SHP77 (cell line): Measurements from ENCODE around the gene MRPL28.
"Not testable (repeated sequence)": the region's sequence is repeated elsewhere in the genome, so short reads cannot be mapped to it uniquely, and the experiment has no call there.

ENCODE experiments used
- DNase-seq, 2 experiments: peaks; one replicate each; lab custom pipeline; 2025; lab: John Stamatoyannopoulos, UW

MRPL28 gene

DNA sequence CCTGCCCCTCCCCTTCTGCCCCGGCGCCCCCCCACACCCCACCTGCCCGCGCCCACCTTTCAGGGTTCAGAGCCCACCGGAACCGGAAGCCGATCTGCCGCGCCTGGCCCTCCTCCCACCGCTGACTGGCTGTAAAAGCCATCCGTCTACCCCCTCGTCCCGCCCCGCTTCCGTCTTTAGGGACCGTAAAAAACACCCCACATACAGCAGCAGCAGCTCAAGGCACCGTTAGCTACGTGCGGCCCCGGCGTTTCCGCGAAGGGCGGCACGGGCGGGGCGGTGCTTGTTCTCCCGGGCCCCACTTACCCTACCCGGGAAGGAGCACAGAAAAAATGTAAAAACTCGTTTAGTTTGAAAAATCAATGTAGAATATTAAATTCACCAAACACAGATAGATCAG lies at the start of gene MRPL28:
TSS of gene MRPL28 (minus strand) at position 96 of the 400 bp plus-strand sequence. CDS start 320 bp downstream, outside the sequence.
- DNase-seq: peak; percentile 91 to 92

DNA sequence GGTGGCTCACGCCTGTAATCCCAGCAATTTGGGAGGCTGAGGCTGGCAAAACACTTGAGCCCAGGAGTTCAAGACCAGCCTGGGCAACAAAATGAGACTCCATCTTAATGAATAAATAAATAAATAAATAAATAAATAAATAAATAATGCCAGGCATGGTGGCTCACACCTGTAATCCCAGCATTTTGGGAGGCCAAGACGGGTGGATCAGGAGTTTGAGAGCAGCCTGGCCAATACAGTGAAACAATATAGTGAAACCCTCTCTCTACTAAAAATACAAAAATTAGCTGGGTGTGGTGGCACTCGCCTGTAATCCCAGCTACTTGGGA lies 44.8 kb upstream of the MRPL28 start:
- DNase-seq: not testable (repeated sequence)

DNA sequence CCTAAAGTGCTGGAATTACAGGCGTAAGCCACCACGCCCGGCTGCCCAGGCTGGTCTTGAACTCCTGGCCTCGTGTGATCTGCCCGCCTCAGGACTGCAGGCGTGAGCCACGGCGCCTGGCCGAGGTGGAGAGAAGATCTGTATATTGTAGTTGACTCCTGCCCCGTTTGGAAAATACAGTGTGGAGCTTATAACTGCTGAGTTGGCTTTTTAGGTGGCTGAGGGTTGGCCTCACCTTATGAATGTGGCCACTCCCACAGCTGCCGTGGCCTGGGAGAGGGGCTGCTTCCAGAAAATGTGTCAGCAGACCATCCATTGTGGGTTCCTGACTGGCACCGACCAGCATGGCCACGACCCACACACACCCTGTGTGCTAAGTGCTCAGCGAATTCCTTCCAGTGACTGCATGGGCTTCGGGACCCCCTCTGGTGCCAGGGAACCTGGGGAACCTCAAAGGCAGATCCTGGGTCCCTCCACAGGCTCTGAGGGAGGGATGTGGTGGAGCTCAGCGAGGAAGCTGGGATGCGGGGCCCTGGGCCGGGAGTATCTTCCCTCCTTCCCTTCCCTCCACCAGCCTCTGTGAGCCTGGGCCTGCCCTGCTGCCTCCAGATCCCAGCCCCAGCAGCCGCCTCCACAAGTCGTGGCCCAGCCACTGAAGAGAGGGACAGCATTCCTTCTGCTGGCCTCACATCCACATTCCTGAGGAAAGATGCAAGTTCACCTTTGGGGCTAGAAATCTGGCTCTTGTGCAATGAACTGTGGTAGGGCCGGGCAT lies 44.2 kb upstream of the MRPL28 start:
- no peak for DNase-seq

DNA sequence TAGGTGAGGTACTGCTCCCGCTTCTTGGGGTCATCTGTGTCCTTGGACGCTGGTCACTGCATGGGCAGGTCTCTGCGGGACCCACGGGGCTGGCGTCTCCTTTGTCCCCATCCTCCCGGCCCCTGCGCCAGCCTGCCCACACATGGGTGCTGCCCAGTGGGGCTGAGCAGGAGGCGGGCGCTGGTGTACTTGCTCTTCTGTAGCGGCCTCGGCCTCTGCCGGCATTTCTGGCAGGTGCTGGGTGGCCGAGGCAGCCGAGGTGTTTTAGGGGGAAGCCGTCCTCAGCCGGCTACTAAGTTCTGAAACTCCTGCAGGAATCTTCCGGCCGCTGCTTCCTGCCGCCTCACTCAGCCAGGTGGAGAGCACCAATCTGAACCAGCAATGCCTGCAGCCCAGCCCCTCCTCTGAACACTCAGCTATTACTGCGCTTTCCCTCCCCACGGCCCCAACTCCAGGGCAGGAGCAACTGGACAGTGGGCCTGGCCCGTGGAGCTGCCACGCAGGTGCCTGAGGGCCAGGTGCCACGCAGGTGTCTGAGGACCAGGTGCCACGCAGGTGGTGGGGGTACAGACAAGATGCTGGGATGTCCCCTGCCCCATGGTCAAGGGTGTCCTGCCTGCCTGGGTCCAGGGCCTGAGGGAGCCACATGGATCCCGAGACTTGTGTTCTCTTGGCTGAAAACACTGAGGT lies 41.4 kb upstream of the MRPL28 start:
- DNase-seq: no peak

DNA sequence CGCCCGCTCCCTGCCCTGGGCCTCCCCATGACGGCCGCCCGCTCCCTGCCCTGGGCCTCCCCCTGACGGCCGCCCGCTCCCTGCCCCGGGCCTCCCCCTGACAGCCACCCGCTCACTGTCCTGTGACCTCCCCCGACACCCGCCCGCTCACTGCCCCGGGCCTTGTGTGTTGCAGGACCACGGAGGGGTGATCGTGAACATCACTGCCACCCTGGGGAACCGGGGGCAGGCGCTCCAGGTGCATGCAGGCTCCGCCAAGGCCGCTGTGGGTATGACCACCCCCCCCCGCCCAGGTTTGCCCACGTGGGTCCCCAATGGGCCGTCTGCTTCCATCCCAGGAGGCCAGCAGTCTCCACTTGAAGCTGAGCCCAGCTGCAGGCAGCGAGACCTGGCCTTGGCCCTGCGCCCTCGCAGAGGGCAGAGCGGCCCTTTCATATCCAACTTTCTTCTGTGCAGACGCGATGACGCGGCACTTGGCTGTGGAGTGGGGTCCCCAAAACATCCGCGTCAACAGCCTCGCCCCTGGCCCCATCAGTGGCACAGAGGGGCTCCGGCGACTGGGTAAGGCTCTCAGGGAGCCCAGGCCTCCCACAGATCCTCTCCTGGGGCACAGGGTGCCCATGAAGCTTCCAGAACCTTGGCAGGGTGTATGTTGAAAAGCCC lies 40.3 kb upstream of the MRPL28 start:
- DNase-seq: no peak

DNA sequence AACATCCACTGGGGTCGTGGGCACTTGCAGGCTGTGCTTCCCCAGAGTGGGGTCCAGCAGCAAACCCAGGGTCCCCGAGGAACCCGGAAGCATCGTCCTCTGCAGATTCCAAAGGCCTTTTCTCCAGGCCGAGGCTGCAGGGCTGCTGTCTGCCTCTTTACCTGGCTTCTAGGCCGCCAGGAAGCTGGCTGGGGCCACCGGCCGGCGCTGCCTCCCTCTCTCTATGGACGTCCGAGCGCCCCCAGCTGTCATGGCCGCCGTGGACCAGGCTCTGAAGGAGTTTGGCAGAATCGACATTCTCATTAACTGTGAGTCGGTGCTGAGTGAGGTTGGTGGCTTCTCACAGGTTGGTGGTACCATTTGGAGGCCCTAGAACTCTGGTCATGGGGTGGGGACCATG lies 36.9 kb upstream of the MRPL28 start:
- no peak for DNase-seq

DNA sequence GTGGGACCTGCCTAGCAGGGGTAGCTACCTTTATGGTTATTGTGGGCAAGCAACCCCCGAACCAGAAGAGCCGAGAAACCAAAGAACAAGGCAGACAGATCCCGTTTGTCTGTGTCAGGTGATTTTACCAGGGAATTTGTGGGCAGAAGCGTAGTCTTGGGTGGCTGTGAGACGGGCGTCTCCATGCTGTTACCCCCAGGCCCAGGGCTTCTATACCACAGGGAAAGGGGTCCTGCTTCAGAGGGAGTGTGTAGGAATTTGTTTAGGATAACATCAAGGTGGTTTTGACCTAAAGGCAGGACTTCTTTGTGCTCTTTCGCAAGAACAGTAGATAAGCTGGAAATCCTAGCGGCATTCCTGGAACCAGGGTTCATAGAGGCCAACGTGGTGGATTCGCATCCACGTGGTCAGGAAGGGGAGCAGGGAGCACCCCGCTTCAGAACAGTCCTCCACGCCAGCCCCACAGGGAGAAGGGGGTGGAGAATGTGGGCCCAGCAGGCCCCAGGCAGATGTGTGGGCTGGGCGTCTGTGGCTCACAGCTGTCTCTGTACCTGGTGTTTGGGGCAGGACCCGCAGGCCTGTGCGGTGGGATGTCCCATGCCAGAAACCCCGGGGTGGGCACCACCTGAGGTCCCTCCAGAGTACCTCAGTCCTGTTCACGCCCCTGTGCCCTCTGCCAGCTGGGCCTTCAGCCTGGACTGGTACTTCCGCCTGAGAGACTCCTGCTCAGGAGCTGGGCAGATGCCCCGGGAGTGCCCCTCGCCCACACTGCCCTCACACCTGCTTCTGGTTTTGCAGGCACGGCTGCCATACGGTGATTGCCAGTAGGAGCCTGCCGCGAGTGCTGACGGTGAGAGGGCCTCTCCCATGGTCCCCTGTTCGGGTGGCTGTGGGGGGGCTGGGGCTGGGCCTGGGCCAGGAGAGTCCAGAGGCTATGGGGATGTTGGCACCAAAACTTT lies 35.5 kb upstream of the MRPL28 start:
- DNase-seq: no peak

DNA sequence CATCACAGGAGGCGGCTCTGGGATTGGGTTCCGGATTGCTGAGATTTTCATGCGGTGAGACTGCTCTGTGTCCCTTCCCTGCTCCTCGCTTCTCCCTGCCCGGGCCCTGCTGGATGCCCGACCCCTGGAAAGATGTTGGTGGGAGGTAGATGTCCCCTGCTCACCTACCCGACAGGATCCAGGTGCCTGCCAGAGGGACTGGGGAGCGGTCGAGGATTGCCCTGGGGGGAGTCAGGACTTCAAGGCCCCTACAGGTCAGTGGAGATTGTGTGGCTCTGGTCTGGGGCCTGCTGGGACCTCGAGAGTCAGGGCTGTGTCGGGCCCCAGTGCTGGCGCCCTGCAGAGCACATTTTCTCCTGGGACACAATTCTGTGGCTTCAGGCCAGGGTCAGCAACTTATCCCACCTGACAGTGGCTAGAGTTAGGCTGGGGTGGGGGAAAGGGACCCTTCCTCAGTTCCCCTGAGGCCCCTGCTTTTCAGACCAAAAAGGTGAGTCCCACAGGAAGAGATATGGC lies 34.7 kb upstream of the MRPL28 start:
- DNase-seq: no peak

DNA sequence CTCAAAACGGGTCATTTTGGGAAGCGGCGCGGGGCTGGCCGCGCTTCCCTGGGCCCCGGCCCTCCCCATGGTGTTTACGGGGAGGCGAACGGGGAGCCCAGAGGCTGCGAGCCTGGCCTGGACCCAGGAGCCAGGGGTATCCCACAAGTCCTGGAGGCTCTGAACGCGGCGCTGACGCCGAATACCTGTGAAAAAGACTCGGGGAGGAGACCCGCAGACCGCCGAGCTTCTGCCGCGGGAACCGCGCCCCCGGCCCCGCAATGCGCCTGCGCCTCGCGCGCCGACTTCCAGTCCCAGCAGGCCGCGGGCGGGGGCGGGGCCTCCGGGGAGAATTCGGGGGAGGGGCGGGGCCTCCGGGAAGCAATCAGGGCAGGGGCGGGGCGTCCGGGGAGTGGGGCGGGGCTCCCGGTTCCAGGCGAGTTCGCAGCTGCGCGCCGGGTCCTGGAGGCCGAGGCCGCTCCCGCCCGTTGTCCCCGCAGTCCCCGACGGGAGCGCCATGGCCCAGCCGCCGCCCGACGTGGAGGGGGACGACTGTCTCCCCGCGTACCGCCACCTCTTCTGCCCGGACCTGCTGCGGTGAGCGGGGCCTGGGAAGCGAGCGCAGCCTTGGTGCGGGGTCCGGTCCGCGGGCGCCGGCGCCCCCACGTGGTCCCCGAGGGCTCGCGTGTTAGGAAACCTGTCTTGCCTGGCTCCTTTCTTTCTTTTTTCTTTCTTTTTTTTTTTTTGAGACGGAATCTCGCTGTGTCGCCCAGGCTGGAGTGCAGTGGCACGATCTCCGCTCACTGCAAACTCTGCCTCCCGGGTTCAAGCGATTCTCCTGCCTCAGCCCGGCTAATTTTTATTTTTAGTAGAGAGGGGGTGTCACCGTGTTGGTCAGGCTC lies 31.4 kb upstream of the MRPL28 start, which contains the start of gene DECR2:
TSS of gene DECR2 (plus strand) at position 418 of the 881 bp plus-strand sequence. CDS start at position 497, 79 bp downstream.
- DNase-seq: peak; percentile 76 to 88

DNA sequence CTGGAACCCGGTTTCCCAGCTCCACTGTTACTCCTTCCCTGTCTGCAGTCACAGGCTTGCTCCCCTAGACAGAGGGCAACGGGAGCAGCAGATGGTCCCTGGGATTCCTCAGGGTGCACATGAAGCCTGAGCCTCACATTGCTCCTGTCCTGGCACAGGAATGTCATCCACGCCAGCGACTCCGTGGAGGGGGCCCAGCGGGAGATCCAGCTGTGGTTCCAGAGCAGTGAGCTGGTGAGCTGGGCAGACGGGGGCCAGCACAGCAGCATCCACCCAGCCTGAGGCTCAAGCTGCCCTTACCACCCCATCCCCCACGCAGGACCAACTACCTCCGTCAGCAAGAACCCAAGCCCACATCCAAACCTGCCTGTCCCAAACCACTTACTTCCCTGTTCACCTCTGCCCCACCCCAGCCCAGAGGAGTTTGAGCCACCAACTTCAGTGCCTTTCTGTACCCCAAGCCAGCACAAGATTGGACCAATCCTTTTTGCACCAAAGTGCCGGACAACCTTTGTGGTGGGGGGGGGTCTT lies 29.8 kb upstream of the MRPL28 start:
- no peak for DNase-seq

DNA sequence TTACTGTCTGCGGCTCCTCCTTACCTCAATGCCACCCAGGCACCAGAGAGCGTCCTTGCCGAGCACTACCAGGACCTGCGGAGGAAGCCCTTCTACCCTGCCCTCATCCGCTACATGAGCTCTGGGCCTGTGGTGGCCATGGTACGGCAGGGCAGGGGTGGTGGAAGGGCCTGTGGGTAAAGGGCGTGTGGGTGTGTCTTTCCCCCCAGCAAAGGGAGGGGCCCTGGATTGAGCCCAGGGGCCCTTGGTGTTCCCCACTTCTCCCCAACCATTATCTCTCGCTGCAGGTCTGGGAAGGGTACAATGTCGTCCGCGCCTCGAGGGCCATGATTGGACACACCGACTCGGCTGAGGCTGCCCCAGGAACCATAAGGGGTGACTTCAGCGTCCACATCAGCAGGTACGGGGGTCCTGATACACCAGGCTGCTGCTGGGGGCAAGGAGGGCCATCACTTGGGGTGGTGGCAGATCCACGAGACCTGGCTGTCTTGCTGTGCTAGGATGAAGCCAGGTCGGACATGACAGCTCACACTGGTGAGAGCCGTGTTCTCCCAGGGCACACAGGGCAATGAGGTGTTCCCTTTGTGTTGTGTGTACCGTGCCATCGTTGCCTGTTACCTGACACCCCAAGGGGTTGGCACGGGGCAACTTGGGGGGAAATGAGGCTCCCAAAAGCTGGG lies 29.1 kb upstream of the MRPL28 start:
- no peak for DNase-seq

DNA sequence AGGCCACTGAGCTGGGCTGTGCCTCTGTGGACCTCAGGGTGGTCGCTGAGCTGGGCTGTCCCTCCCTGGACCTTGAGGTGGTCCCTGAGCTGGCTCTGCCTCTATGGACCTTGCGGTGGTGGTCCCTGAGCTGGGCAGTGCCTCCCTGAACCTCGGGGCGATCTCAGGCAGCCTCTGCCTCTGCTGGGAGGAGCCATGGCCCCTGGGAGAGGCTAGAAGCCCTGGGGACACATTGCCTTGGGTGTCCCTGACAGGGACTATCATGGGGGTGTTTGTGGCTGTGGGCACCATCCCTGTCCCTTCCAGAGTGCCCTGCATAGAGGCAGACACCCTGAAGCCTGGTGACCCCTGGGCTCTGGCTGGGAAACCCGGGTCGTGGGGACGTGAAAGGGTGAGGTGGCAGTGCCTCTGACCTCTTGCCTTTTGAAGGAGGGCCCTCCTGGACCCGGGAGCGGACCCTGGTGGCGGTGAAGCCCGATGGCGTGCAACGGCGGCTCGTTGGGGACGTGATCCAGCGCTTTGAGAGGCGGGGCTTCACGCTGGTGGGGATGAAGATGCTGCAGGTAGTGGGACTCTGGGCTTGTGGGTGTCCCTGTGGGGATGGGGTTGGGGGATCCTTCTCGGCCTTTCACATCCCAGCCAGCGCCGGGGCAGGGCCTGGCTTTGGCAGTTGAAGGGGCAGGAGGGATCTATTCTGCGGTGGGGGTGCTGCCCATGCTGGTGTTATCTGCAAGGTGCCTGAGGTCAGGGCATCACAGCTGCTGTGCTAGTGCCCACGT lies 28.4 kb upstream of the MRPL28 start:
- DNase-seq: no peak

DNA sequence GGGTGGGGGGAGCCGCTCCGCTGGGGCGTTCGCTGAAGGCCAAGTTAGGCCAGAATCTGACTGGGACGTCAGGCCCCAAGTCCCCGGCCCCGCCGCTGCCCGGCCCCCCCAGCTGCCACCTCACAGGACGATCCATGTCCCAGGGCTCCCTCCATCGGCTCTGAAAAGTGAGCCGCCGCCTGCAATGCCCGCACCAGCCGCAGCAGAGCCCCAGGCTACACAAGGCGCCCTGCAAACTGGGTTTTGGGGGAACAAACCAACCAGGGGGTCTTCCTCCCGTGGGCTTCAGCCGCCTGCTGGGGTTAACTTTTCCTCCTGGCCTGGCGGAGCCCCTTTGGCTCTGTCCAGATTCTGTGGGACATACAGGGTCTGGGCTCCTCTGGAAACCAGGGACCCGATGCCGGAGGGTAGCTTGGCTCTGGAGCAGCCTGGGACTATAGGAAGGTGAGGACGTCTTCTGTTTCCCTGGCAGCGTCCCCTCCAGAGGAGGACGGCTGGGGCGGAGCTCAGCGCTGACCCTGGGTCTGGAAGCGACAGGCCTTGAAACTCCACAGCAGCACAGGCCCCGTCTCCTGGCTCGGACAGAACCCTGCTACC lies 27.5 kb upstream of the MRPL28 start:
- no peak for DNase-seq

DNA sequence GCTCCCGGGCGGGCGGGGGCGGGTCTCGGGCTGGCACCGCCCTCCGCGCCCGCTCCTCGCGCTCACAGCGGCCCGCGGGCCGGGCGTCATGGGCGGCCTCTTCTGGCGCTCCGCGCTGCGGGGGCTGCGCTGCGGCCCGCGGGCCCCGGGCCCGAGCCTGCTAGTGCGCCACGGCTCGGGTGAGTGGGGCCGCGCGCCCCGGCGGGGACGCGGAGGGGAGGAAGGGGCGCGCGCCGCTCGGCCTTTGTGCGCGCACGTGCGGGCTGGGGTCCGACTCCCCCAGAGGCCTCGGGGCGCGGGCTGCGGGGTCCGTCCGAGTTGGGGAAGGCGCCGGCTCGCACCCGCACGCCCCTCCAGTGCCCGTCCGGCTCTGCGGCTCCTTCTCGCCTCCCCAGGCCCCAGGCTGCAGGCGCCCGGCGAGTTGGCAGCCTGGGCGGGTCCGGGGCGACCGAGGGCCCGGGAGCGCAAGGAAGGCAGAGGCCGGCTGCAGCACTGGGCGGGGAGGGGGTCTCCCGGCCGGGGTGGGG lies 26.9 kb upstream of the MRPL28 start, which contains the start of gene NME4:
TSS of gene NME4 (plus strand) at position 65 of the 527 bp plus-strand sequence. CDS start at position 89, 24 bp downstream.
- no peak for DNase-seq

DNA sequence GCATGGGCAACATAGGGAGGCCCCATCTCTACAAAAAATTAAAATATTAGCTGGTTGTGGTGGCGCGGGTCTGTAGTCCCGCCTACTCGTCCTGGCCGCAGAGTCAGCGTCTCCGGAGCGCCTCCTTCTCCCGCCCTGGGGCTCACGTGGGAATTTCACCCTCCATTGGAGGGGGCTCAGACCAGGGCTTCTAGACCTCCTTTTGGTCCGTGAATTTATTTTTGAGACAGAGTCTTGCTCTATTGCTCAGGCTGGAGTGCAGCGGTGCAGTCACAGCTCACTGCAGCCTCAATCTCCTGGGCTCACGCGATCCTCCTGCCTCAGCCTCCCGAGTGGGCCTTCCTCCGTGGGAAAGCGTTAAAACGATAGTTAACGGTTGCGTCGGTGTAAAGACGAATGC lies 26.3 kb upstream of the MRPL28 start:
- no peak for DNase-seq

DNA sequence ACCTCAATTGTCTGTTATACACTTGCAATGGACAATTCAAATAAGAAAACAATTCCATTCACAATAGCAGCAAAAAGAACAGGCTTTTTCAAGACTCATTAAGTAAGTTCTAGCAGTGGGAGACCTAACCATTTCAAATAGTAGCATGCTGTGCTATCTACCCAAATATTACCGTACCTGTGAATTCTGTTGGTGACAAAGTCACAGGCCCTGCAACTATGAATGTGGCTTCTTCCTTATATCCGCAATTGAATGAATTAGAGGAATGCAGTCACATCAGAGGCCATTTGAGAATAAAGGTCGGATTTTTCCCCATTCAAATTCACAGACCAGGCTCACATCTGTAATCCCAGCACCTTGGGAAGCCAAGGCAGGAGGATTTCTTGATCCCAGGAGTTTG lies 25.9 kb upstream of the MRPL28 start:
- DNase-seq: no peak

DNA sequence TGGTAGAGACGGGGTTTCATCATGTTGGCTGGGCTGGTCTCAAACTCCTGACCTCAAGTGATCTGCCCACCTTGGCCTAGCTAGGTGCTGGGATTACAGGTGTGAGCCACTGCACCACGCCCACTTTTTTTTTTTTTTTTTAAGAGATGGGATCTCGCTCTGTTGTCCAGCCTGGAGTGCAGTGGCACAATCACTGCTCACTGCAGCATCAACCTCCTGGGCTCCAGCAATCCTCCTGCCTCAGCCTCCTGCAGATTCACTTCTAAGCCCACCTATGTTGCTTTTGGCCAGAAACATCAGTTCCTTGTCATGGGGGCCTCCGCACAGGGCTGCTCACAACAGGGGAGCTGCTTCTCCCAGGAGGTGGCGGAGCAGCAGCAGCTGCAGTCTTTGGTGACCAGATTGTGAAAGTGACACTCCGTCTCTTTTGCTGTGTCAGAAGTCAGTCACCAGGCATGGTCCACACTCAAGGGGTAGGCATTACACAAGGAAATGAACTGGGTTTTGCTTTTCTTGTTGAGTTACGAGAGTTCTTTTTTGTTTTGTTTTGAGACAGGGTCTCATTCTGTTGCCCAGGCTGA lies 22.2 kb upstream of the MRPL28 start:
- no peak for DNase-seq

DNA sequence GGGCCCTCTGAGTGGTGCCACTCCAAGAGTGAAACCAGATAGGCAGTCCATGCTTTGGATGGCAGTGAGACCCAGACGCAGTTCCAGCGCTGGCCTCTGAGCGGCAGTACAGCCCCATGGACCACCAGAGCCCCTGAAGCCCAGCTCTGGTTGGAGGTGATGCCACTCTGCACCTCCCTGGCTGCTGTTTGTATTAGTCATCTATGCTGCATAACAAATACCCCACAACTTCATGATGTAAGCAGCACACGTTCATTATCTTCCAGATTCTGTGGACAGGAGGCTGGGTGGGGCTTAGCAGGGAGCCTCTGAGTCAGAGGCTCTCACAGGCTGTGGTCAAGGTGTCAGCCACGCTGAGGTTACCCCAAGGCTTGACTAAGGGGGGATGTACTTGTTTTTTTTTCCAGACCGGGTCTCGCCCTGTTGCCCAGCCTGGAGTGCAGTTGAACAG lies 21.6 kb upstream of the MRPL28 start:
- peak; percentile 61 to 75 for DNase-seq
